Left ventricle myocardium inferior (tissue), 1 donor: Measurements from ENCODE around the gene RIMS1. TPM values are rescaled to one million over a fixed set of nuclear protein-coding genes. Genes with fewer than 3 reads are reported as not detected.

ENCODE experiments used
- DNase-seq: peaks from one replicate; pipeline ENCODE4 v3.0.0-alpha.2; 2020
- H3K27ac ChIP-seq: fragments of 200-600 bp; replicated peaks from 2 replicates; pipeline ENCODE4 v1.8.0; 2021
- H3K27me3 ChIP-seq: fragments of 200-600 bp; 2 replicates; pipeline ENCODE4 v1.8.0; 2021; ENCODE audit warnings: low read depth
- H3K36me3 ChIP-seq: fragments of 200-600 bp; 2 replicates; pipeline ENCODE4 v1.8.0; 2021
- H3K4me1 ChIP-seq: fragments of 200-600 bp; 2 replicates; pipeline ENCODE4 v1.8.0; 2021
- H3K4me3 ChIP-seq: fragments of 200-600 bp; 2 replicates; pipeline ENCODE4 v1.8.0; 2021; ENCODE audit warnings: mild to moderate bottlenecking, moderate library complexity
- H3K9me3 ChIP-seq: fragments of 200-600 bp; replicated peaks from 2 replicates; pipeline ENCODE4 v1.8.0; 2021
- intact Hi-C: fragments of 100-400 bp; cut with micrococcal nuclease; formaldehyde crosslinking; loops from one replicate; pipeline ENCODE4 v1.11.0; 2022
- total RNA-seq: library from RNA; stranded (reverse); fragmentation: NEBNext Ultra II Directional; extraction: Animal tissue kit (Norgen Biotek cat#: 25700); gene quantifications from one replicate; pipeline ENCODE4 v1.2.1, GENCODE V29; 2021
- TF ChIP-seq, protein P1 (sequence below): fragments of 200-600 bp; IDR thresholded peaks from 2 replicates; pipeline ENCODE4 v1.8.0; 2021; ENCODE audit warnings: antibody characterized with exemption, mild to moderate bottlenecking, borderline replicate concordance
- donor health status: DM: no; HTN: yes; CAD: no; lungs with severe emphysema.

Gene RIMS1
- total RNA-seq, 1 donor from 2014 or later = 0.93 TPM

DNA sequence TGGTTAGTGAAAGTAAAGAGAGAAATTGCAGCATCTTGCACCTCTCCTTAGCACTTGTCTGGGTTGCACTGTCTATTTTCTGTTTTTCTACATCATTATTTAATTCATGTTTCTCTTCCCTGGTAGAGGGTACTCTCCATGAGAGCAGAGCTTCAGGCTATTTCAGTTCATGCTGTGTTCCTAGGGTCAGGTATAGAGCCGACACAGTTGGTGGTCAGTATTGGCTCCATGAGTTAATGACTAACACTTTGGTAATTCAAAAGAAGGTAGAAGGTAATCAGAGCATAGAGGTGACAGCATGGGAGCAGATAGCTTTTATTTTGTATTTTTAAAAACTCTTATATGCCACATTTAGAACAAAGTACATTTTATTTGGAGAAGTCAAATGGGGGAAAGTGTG is 42.7 kb downstream of the RIMS1 start:
- DNase-seq = no peak
- Histone ChIP-seq H3K27ac (no peak overlapping the region), H3K4me1 (no peaks in the 10 kb centered on the region), H3K27me3 (no peaks in the 10 kb centered on the region), H3K36me3 (no peaks in the 10 kb centered on the region), H3K9me3 (peaks cover 6% of the 10 kb centered on the region), H3K4me3 (no peak overlapping the region)
- intact Hi-C loops = no loop called here
- TF ChIP-seq, protein P1, sequence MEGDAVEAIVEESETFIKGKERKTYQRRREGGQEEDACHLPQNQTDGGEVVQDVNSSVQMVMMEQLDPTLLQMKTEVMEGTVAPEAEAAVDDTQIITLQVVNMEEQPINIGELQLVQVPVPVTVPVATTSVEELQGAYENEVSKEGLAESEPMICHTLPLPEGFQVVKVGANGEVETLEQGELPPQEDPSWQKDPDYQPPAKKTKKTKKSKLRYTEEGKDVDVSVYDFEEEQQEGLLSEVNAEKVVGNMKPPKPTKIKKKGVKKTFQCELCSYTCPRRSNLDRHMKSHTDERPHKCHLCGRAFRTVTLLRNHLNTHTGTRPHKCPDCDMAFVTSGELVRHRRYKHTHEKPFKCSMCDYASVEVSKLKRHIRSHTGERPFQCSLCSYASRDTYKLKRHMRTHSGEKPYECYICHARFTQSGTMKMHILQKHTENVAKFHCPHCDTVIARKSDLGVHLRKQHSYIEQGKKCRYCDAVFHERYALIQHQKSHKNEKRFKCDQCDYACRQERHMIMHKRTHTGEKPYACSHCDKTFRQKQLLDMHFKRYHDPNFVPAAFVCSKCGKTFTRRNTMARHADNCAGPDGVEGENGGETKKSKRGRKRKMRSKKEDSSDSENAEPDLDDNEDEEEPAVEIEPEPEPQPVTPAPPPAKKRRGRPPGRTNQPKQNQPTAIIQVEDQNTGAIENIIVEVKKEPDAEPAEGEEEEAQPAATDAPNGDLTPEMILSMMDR = no peak

DNA sequence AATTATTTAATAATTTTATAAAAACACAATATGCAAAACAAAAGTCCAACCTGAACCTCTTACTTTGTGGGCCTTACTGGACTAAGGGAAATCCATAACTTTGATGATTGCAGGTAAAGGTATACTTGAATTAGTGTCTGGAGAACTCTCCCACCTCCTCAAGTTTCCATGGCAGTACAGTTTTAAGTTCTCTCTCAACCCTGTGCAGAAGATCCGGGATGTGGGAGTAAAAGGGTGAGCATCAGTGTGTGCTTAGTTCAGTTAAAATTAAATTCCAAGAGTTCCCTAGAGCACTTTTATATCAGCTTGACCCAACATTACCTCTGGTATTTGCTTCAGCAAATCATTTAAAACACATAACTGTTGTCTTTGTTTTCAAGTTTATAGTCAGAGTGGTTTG is 47.5 kb downstream of the RIMS1 start:
- TF ChIP-seq, protein P1 = no peak
- peaks cover 18% of the 10 kb centered on the region for H3K9me3 ChIP-seq
- DNase-seq = no peak
- no peak overlapping the region for H3K27ac ChIP-seq
- no peaks in the 10 kb centered on the region for H3K36me3 ChIP-seq
- no peaks in the 10 kb centered on the region for H3K27me3 ChIP-seq
- H3K4me1 ChIP-seq = no peaks in the 10 kb centered on the region
- no peak overlapping the region for H3K4me3 ChIP-seq
- intact Hi-C loops = no loop called here

DNA sequence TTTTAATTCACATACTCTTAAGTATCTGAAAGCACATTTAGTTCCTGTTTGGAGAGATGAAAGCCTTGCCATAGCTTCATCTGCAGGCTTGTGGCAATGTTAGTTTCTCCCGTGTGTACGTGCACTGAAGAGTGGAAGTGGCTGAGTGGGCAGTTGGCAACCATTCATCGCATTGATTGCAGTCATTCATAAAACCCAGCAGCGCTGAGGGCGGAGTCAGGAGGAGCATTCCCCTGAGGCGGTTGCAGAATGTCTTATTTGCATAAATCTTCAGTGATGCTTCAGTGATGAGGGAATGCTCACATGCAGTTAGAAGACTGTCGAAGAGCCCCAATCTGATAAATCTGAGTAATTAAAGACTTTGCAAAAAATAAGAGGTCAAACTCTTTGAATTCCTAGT is 79.1 kb downstream of the RIMS1 start:
- H3K27ac ChIP-seq = no peak overlapping the region
- H3K27me3 ChIP-seq = no peaks in the 10 kb centered on the region
- no peaks in the 10 kb centered on the region for H3K36me3 ChIP-seq
- H3K4me1 ChIP-seq = no peaks in the 10 kb centered on the region
- no peak overlapping the region for H3K4me3 ChIP-seq
- intact Hi-C loops = no loop called here
- H3K9me3 ChIP-seq = no peaks in the 10 kb centered on the region
- no peak for DNase-seq
- TF ChIP-seq, protein P1 = no peak

DNA sequence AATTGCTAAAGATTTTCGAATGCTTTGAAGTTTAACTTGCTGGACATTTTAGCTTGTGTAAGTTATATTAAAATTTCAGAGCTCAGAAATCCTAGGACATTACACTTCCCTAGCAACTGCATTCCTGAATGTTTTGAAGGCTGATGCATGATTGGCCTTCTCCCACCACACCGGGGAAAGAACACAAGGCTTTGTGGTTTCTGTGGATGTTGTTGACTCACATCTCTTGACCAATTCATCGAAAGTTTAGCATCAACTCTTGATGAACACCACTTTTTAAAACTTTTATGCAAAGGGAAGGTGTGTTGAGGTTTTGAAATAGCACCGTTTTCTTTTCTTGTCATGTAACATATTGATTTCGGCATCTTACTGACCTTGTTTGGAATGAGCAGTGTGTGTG is 81.1 kb downstream of the RIMS1 start:
- DNase-seq = no peak

DNA sequence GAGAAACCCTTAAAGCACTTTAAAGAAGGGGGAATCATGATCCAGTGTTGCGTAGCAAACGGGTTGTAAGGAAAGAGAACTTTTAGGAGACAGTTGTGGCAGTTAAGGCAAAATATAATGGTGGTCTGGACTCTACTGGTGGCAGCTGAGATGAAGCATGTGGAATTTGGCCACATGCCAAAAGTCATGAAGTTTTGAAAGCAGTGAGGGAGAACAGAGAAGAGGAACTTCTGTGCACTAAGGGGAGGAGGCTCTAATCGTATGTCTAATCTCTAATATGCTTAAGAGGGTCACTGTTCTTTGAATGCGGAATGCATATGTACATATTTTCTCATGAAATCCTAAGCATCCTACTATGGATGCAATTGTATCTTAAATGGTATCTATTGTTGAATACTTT is 91.5 kb downstream of the RIMS1 start:
- H3K9me3 ChIP-seq = no peaks in the 10 kb centered on the region
- TF ChIP-seq, protein P1 = no peak
- no peaks in the 10 kb centered on the region for H3K27me3 ChIP-seq
- H3K27ac ChIP-seq = no peak overlapping the region
- DNase-seq = no peak
- no peak overlapping the region for H3K4me3 ChIP-seq
- intact Hi-C loops = no loop called here
- no peaks in the 10 kb centered on the region for H3K4me1 ChIP-seq
- H3K36me3 ChIP-seq = no peaks in the 10 kb centered on the region

More for the DNA sequence above, 81.1 kb downstream of the RIMS1 start:
- no peak overlapping the region for H3K4me3 ChIP-seq
- TF ChIP-seq, protein P1 = no peak
- H3K36me3 ChIP-seq = no peaks in the 10 kb centered on the region
- no peak overlapping the region for H3K27ac ChIP-seq
- no peaks in the 10 kb centered on the region for H3K4me1 ChIP-seq
- H3K9me3 ChIP-seq = no peaks in the 10 kb centered on the region
- H3K27me3 ChIP-seq = no peaks in the 10 kb centered on the region
- intact Hi-C loops = no loop called here

DNA sequence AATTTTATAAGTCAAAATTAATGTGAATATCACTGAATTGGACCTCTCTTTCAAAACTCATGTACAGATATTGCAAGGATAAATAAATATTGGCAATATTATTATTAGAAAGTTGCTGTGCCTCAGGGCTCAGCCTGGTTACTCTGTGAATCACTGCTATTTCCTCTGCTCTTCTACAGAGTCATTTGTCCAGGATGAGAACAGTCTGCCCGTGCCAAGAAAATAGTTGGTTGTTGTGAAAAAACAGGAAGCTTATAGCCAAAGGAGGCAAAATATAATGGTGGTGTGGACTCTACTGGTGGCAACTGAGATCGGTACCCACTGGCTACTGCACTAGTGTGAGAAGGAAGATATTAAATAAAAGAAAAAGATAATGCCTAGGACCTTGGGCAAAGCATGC is 93.6 kb downstream of the RIMS1 start:
- TF ChIP-seq, protein P1 = no peak
- no peaks in the 10 kb centered on the region for H3K4me1 ChIP-seq
- H3K9me3 ChIP-seq = no peaks in the 10 kb centered on the region
- DNase-seq = no peak
- H3K27ac ChIP-seq = no peak overlapping the region
- intact Hi-C loops = no loop called here
- H3K4me3 ChIP-seq = no peak overlapping the region
- H3K36me3 ChIP-seq = no peaks in the 10 kb centered on the region
- H3K27me3 ChIP-seq = no peaks in the 10 kb centered on the region
